Sciatic nerve (tissue), 2 donors: Measurements from ENCODE around the gene USHBP1. TPM values are rescaled to one million over a fixed set of nuclear protein-coding genes. Genes with fewer than 3 reads are reported as not detected.
"Not testable (repeated sequence)": the region's sequence is repeated elsewhere in the genome, so short reads cannot be mapped to it uniquely, and the experiment has no call there.

Experiments used
- ATAC-seq: fragments of 200-7000 bp; cut with Tn5 transposase; one replicate; pipeline ENCODE4 v1.9.1; 2020; ENCODE audit warnings: mild to moderate bottlenecking, moderate library complexity
- DNase-seq: peaks from one replicate; pipeline ENCODE4 v3.0.0-alpha.2; 2020; ENCODE audit warnings: low spot score
- intact Hi-C: fragments of 100-400 bp; cut with DNase I; formaldehyde crosslinking; loops from one replicate; pipeline ENCODE4 v1.14.2; 2022
- total RNA-seq: library from RNA; stranded (reverse); fragmentation: NEBNext Ultra II Directional; extraction: Animal tissue kit (Norgen Biotek cat#: 25700); gene quantifications from one replicate; pipeline ENCODE4 v1.2.1, GENCODE V29; 2021
- donor health status: DM: no; HTN: no; CAD: no.
- donor health status: DM: no; HTN: no; CAD: no.

Gene USHBP1
- total RNA-seq, 1 donor from 2014 or later: 9.6 TPM

DNA sequence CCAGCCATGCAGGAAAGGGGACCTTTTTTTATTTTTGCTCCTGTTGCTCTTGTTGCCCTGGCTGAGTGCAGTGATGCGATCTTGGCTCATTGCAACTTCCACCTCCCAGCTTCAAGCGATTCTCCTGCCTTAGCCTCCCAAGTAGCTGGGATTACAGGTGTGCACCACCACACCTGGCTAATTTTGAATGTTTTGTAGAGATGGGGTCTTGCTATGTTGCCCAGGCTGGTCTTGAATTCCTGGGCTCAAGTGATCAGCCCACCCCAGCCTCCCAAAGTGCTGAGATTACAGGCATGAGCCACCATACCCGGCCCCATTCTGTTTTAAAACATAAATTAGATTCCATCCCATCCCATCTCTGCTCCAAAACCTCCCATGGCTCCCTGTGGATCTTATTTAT lies 10.3 kb upstream of the USHBP1 start:
- not testable (repeated sequence) for ATAC-seq, DNase-seq
- intact Hi-C loops: loop anchor here (10.0 kb wide), 1 partner anchor 70 kb away; no protein-coding TSS in a partner anchor

DNA sequence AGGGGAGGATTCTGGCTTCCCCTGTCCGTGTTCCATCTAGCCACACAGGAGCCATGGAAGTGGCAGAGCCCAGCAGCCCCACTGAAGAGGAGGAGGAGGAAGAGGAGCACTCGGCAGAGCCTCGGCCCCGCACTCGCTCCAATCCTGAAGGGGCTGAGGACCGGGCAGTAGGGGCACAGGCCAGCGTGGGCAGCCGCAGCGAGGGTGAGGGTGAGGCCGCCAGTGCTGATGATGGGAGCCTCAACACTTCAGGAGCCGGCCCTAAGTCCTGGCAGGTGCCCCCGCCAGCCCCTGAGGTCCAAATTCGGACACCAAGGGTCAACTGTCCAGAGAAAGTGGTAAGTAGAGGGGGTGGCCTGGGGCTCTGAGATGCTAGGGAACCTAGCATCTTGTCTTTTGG lies 4.2 kb upstream of the USHBP1 start:
- intact Hi-C loops: no loop called here
- ATAC-seq: no peak
- no peak for DNase-seq

DNA sequence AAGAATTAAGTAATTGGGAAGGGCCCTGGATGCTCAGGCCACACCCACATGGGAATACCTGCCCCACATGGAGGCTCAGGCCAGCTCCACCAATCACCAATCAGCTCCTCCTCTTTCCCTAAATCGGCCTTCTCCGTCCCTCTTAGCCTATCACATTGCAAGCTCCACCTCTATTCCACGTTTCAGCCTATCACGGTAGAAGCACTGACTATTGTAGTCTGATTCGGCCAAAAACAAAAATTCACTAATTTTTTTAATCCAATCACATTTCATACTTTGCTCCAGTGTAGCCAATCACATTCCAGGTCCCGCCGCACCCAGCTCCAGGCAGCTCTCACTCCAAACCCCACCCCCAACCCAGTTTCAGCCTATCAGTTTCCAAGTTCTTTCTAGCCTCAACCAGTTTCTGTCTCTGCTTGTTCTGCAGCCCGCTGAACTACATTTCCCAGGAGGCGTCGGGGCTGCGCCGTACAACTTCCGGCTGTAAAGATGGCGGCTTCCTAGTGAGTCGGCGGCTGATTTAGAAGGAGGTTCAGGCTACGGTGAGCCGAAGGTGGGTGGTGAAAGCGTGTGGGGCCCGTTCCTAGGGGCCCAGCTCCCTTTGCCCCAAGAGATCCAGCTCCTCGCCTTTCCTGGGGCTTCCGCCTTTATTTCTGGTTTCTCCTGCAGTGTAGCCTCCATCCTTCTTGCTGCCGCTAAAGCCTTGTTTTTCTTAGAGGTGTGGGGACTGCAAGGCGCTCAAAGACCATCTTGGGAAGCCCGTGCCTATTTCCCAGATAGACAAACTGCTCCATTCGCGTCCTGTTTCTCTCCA lies 2.6 kb upstream of the USHBP1 start, which contains the start of gene BABAM1:
BABAM1 (plus strand) TSS at position 469 of the 814 bp plus-strand sequence. CDS start 1,364 bp downstream, outside the sequence.
- intact Hi-C loops: no loop called here
- peak; percentile 95 for DNase-seq
- peak; percentile 99 for ATAC-seq

DNA sequence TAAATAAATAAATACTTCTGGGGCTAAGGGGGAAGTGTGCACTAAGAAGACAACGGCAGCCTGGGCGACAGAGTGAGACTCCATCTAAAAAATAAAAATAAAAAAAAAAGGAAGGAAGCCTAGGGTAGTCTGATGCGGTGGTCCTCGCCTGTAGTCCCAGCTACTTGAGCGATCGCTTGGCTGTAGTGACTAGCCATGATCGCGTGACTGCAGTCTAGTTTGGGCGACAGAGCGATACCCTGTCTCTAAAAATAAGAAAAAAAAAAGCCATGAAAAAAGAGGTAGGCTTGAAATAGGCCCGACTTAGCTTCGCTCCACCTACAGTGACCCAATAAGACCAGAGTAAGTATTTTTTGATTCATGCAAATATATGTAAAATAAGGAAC lies 2.0 kb upstream of the USHBP1 start:
- ATAC-seq (peak; percentile 3), DNase-seq (no peak)
- intact Hi-C loops: no loop called here

DNA sequence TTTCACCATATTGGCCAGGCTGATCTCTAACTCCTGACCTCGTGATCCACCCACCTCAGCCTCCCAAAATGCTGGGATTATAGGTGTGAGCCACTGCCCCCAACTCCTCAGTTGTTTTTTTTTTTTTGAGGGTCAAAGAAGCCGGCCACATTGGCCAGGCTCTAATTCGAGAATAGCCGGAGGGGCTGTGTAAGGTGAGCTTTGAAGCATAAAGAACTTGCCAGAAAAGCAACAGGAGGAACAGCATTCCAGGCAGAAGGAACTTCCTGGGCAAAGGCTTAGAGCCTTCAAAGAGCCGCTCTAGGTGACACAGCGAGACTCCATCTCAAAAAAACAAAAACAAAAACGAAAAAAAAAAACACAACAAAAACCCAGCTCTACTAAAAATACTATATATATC lies 1.5 kb upstream of the USHBP1 start:
- intact Hi-C loops: no loop called here

DNA sequence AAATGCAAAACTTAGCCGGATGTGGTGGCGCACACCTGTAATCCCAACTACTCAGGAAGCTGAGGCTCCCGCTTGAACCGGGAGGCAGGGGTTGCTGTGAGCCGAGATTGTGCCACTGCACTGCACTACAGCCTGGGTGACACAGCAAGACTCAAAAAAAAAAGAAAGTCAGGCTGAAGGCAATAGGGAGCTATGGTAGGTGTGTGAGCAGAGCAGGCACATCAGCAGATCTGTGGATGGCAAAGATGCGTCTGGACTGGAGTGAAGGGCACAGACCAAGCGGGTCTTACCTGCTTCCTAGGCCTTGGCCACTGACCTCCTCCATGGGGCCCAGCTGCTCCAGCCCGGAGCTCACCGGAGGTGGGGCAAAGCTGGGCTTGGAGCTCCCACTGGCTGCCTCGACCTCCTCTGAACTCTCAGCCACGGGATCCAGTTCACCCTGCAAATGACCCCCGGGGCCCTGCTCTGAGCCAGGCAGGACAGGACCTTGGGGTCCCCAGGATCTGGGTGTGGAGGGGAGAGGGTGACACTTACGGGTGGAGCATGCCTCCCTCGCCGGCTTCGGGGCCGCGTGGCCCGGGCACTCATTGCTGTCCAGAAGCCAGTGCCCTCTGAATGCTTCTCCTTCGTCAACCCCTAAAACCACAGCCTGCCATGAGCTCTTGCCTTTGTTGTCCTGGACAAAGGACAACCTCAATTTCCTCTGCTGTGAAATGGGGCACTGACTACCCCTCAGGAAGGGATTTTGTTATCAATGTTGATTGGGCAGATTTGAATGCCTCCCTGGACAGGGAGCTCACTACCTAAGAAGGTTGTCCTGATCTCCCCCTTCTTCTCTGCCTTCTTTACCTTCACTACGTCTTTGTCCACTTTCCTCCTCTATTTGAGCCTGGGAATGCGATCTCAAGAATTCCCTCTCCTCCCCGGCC lies 569 bp downstream of the USHBP1 start:
- intact Hi-C loops: no loop called here
- ATAC-seq (no peak), DNase-seq (no peak)

More for the DNA sequence above, 1.5 kb upstream of the USHBP1 start:
- DNase-seq (no peak), ATAC-seq (no peak)

DNA sequence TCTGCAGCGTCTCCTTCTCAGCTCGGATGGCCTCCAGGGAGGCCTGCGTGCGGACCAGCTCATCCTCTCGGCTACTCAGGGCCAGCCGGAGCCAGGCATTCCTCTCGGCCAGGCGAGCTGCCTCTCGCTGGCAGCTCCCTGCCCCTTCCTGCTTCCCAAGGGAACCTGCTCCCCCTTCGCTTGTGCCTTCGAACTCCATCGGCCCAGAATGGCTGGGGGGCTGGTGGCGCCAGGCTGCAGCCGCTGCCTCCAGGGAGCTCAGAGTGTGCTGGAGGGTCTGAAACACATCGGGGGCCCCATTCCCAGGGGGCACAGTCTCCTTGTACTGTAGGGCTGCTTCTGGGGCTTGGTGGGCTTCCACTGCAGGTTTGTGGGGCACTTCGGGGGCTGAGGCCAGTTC lies 2.0 kb downstream of the USHBP1 start:
- intact Hi-C loops: no loop called here
- ATAC-seq: no peak
- DNase-seq: no peak

GRCh38 chr19:17260842-17261325 lies 3.7 kb downstream of the USHBP1 start:
- DNase-seq (peak; percentile 88), ATAC-seq (peak; percentile 82)
- intact Hi-C loops: no loop called here

GRCh38 chr19:17259934-17260333 lies 4.6 kb downstream of the USHBP1 start:
- intact Hi-C loops: no loop called here
- ATAC-seq: no peak
- DNase-seq: no peak

DNA sequence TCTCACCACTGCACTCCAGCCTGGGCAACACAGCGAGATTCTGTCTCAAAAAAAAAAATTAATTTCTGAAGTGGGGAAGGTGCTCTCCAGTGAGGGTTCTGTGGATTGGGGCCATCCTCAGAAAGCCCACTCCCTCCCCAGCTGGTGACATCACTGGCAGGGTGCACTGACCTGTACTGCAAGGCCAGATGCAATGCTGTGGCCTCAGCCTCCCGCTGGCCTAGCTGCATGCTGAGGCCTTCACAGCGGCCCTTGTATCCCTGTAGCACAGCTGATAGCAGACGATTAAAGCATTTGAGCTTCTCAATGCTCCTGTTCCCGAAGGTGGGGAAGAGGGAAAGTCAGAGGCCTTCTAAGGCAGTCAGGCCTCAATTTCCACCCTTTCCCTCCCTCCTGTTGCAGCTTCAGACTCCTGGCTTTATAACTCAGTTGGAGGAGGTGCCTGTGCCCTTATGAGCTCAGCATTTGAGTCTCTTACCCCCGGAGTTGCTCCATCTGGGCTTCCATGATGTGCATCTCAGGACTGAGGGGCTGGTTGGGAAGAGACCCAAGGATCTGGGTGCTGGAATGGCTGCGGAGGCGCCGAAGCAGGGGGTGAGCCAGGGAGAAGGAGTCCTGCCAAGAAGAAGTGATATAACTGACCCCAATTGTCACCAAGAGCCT lies 5.3 kb downstream of the USHBP1 start:
- ATAC-seq: no peak
- no peak for DNase-seq
- intact Hi-C loops: no loop called here

GRCh38 chr19:17256130-17256529 lies 8.4 kb downstream of the USHBP1 start:
- intact Hi-C loops: no loop called here
- ATAC-seq (no peak), DNase-seq (no peak)

- intact Hi-C loops: no loop called here
- DNase-seq (no peak), ATAC-seq (no peak)
Measured at GRCh38 chr19:17255150-17255621, 9.4 kb downstream of the USHBP1 start.

DNA sequence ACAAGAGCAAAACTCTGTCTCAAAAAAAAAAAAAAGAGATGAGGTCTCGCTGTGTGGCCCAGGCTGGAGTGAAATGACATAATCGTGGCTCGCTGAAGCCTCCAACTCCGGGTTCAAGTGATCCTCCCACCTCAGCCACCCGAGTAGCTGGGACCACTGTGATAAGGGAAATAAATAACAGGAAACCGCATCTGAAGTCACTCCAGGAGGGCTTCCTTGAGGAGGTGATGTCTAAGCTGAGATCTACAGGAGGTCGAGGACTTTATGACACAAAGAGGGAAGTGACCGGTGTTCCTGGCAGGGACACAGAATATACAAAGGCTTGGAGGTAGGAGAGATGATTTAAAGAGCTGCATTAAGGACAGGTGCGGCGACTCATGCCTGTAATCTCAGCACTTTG lies 9.9 kb downstream of the USHBP1 start:
- intact Hi-C loops: no loop called here
- no peak for ATAC-seq
- no peak for DNase-seq

GRCh38 chr19:17249887-17250548 lies 14.5 kb downstream of the USHBP1 start:
- intact Hi-C loops: no loop called here
- ATAC-seq (no peak), DNase-seq (no peak)

DNA sequence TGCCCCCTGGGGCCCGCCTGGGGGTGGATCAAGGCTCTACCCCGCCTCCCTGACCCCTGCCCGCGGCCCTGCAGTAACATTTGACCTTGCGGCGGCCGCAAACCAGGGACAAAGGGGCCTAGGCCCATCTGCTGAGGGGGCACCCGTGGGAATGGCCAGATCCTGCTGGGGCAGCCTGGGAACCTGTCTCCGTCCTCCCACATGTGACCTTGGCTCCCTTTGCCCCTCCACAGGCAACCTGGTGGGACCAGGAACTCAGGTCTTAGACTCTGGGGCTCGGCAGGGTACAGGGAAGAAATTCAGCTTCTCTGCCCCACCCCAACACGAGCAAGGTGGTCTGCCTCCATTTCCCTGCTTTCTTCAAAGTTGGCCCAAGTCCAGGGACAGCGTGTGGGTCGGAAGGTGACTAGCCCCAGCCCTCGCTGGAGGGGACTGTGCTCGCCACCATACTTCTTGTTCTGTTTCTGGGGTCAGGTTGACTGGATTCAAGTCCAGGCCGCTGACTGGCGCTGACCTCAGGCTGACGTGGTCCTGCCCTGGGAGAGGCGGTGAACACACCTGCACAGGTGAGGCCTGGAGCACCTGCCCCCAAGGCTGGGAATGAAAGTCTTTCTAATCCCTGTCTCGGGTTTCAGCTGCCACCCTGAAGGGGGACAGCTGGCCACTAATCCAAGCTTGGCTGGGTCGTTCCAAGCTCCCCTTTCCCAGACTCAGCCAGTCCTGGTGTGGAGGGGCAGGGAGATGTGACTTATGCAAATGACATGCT lies 16.4 kb downstream of the USHBP1 start:
- DNase-seq (no peak), ATAC-seq (no peak)
- intact Hi-C loops: no loop called here

GRCh38 chr19:17246681-17247425 lies 17.7 kb downstream of the USHBP1 start:
- ATAC-seq (peak; percentile 51), DNase-seq (peak; percentile 73)
- intact Hi-C loops: no loop called here

DNA sequence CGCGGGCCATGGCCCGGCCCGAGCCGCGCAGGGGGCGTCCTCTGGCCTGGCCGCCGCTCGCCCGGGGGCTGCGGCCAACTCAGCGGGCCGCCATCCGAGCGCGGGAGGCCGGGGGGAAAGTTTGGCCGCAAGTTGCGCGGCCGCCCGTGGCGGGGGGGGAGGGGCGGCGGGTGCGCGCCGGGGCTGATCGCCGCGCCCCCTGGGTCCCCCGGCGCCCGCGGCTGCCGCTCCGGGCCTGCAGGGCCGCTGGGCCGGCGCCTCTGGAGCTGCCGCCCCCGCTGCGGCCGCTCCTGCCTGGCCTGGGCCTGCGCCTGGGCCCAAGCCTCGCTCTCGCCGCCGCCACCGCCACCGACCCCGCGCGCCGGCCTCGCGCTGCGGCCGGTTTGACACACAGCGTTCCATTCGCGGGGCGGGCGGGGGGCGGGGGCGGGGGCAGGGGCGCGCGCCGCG lies 19.0 kb downstream of the USHBP1 start, which contains the start of gene NR2F6:
NR2F6 (minus strand) TSS at position 385 of the 450 bp plus-strand sequence. CDS start 699 bp downstream, outside the sequence.
- DNase-seq (no peak), ATAC-seq (no peak)
- intact Hi-C loops: no loop called here
